Amygdala (tissue), 56 donors: Measurements from ENCODE around the gene PTPRO.

Experiments used
- DNase-seq, 56 donors: peaks; one replicate each; lab custom pipeline; 2025; lab: John Stamatoyannopoulos, UW

The PTPRO gene

DNA sequence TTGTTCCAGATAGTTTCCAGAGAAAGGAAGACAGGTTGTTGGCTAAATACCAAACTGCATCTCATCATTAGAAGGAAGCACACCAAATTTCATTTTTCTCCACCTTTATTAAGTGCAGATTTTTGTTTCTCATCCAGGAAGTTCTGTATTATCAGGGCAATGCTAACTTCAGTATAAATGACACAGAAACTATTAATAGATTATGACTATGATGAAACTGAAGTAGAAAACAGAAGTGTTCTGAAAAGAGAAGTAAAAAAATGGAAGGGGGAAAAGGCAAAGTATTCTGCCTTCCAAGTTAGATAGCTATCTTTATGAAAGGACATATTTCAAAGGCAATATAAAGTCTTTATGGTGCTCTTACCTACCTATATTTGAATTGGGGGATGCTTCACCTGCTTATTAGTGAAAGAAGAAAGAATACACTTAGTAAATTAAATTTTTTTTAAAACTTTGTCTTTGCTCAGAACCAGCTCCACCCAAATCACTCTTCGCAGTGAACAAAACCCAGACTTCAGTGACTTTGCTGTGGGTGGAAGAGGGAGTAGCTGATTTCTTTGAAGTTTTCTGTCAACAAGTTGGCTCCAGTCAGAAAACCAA, 223.9 kb downstream of the PTPRO start:
- DNase-seq = no peak

- DNase-seq = no peak
Observed at GRCh38 chr12:15547063-15547462, 224.8 kb downstream of the PTPRO start.

DNA sequence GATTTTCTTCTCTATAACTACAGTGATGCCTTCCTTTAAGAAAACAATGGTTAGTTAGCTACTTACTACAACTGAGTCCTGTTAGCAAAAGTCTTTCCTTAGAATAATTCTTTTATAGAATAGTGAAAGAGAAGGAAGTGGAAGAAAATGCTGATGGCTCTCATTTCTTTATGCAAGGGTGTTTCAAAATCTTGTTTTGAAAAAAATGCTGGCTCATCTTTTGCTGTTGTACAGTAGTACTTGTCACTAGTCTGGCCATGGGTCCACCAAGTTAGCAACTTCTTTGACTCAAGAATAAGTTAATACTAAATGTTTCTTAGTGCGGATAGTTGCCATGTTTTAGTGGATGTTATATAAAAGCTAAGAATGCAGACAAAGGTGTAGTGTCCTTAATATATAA, 225.4 kb downstream of the PTPRO start:
- no peak for DNase-seq

DNA sequence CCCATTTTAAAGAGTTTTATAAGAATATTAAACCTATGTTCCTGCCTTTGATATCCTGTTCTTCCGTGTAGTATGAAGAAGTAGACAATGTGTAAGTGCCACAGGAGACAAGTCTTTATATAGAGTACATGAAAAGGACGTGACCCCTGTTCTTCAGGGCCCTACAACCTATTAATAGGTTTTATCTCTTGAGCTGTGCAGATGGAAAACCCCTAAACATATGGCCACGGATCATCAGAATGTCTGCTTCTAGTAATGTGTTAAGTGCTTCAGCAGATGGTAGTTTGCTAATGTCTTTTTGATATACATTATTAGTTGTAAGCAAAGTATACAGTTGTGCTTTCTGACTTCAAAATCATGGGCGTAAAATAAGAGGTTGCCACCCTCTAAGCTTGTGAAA, 228.5 kb downstream of the PTPRO start:
- DNase-seq = no peak

GRCh38 chr12:15555446-15555845, 233.1 kb downstream of the PTPRO start:
- no peak for DNase-seq

GRCh38 chr12:15556411-15557102, 234.2 kb downstream of the PTPRO start:
- DNase-seq = no peak

GRCh38 chr12:15558915-15559528, 236.7 kb downstream of the PTPRO start:
- no peak for DNase-seq

DNA sequence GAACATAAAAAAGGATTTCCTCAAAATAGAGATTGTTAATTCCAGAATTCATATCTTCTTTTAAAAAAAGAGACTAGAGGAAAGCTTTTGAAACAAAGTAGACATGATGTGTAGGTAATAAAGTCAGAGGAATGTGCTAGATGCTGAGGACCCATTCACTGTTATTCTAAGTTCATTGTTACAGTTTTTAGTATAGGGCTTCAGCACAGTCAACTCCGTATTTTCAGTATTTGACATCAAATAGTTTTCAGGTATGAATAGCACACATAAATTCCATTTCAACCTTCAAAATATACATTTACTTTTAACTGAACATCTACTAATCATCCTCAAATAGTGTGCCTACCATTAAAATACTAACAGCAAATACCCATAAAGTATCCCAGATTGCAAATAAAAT, 239.1 kb downstream of the PTPRO start:
- DNase-seq = no peak

- no peak for DNase-seq
Observed at GRCh38 chr12:15562263-15562662, 240.0 kb downstream of the PTPRO start.

DNA sequence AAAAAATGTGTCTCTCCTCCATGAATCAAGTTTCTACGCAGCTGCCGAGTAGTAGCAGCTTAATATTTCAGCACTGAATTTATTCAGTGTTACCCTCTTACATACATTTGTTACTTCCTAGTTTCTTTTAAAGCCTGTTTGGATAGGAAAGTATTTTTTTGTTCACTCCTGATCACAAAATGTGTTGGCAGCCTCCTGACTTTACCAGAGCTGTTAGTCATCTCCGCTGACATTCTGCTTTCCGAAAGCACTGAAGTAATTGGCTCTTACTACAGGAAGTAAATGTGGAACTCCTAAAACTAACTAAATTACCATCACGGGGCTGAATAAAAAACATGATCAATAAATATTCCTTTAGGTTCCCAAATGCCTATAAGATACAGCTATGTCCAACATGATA, 241.4 kb downstream of the PTPRO start:
- DNase-seq = no peak

DNA sequence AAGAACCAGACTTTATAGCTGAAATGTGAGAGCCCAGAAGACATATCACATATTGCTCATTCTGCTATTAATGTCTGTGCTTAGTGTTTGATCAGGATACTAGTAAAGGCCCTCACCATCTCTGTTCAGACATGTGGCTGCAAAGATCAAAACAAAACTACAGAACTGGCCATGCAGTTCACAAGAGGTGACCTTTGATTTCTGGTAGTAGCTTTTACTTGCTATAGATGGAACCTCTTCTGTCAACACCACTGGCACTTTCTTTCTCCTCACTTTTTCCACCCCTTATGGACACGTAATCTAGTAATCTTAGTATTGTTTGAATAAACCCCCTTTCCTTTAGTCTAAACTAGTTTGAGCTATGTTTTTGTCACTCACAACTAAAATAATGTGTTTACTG, 252.0 kb downstream of the PTPRO start:
- no peak for DNase-seq

GRCh38 chr12:15575671-15576541, 253.6 kb downstream of the PTPRO start:
- DNase-seq = no peak

- DNase-seq = no peak
Observed at GRCh38 chr12:15580431-15580830, 258.1 kb downstream of the PTPRO start.

GRCh38 chr12:15581006-15581405, 258.7 kb downstream of the PTPRO start:
- no peak for DNase-seq

DNA sequence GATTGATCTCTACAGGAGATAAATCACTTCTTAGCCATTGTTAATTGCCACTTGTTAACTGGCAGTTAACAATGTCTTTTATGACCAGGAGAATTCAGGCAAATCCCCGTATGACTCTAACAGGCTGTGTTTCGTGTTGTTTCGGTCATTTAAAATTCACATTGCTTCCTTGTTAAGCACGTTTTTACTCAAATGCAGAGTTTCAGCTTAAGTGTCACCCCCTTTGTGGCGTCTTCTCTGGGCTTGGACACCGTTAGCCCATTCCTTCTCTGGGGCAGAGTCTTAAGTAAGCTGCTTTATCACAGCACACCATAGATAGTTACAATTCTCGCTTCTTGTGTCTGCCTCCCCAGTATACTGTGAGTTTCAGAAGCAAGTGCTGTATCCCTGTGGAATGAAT, 261.5 kb downstream of the PTPRO start:
- no peak for DNase-seq

DNA sequence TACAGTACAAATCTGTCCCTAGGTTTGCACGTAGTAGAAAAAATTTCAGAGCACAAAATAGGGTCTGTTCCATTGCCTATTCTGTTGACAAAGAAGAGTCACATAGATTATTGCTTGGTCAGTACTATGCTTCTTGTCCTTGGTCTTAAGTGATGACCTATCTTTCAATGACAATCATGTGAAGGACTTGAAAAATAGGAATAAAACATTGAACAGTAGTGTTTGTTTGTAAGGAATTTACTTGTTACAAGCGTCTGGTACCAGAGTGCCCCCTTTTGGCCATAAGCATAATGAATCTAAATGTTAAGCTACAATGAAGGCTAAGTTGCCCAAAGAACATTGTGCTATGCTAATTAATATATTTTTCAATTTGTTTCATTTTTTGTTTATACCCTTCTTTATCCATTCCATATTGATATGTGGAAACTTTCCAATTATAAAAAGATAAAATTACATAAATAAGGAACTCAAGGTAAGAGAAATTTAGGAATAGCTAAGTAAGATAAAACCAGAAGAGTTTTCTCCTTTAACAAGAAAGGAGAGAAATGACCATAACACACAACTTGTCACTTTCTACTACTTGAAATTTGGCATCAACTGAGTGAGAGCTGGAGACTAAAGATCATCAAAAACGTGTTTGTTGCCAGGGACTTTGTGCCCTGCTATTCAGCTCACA, 262.2 kb downstream of the PTPRO start:
- DNase-seq = peak in 7 of 56 donors; percentile 6 to 54 (median 24)

GRCh38 chr12:15589328-15590032, 267.2 kb downstream of the PTPRO start:
- no peak for DNase-seq

DNA sequence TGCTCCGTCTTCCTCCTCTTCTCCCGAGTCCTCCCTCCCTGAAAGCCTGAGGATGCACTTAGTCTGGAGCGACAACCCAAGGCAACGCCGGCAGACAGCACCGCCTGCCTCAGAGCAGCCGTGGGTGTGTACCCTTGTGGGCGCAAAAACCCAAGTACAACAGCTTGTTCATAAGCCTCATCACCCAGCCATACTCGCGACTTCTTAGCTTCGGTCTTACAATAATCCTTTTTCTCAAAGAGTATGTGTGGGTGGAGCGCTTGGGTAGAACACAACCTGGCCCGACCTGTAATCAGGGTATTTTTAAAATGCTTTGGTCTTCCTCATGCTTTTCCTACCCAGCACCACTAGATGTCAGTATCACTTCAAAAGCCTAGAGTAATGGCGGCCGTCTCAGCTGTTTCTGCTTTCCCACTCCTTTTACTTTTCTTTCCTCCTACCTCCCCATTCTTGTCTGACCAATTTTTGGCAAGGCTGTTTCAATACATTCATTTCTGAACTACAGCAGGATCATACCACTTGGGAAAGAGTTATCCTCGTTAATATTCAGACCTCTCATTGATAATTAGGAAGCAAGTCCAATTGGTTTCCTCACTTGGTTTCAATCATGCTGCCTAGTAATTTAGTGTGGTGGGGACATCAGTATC, 268.0 kb downstream of the PTPRO start:
- DNase-seq = peak in 37 of 56 donors; percentile 2 to 70 (median 33)

DNA sequence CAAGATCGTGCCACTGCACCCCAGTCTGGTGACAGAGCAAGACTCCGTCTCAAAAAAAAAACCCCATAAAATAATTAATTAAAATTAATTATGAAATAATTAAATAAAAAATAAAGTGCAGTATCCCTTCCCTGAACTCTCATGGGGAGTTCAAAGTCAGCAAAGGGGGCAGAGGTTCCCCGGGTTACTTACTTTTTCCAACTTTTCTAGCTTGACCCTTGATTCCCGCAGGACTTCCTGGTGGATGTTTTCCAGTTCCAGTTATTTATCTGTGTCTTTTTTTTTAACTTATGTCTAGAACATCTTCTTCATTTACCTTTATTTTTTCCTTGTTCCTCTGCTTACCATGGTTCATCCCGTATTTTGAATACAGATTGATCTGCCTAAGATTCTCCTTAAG, 269.5 kb downstream of the PTPRO start:
- DNase-seq = no peak
